CMK (cell line): ENCODE measurements around the gene DNAJC1.
A peak's percentile ranks its signal among the peaks of the same experiment; 100 is the strongest.

ENCODE experiments used
- DNase-seq: peaks from one replicate; pipeline ENCODE4 v3.0.0-alpha.2; 2010; ENCODE audit warnings: low read depth

Gene DNAJC1

DNA sequence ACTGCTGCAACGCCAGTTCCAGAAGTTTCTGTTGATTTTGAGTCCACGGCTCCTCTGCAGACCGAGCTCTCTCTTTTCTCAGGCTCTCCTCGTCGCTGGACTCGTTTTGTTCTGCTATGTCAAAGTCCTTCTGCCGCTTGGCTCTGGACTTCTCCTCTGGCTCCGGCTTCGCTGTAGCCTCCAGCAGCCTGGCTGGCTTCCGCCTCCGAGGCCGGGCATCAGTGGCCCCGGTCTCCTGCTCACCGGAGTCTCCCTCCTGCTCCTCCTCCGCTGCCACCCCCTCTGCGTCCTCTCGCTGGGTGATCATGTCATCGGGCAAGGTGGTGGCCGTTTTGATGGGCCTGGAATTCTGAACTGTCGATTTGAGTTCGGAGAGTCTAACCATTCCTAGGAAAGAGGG lies 244.3 kb downstream of the DNAJC1 start:
- no peak for DNase-seq

DNA sequence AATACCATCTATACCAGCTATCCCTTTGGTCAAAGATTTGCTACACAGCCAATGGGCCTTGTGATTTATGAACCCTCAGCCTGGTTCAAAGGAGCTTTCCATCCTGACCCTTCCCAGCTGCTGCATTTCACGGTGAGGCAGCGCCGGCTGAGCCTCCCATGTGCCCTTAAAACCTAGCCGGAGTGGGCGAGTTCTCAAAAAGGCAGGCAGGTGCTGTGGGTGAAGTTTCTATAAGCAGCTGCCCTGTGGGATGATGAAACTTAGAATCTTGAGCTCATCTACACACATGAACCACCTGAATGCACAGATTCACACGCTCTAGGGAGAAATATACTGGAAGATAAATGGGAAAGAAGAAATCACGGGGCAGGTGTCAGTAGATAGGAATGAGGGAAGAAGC lies 244.8 kb downstream of the DNAJC1 start:
- DNase-seq, result no peak

DNA sequence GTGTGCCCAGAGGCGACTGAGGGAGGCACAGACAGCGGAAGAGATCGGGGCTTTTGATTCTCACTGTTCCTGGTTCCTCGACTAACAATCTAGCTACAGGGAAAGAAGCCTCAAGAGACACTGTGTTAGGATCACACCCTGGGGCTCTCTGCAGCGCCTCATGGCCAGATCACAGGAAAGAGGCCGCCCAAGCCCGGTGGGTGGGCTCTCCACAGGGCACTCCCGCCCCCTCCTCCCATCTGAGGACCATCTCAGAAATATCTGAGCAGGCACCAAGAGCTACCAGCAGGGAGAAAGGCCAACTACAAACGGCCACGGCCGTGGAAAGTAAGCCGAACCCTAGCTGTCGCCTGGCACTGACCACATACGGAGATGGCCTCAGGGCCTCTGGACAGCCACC lies 245.3 kb downstream of the DNAJC1 start:
- no peak for DNase-seq

DNA sequence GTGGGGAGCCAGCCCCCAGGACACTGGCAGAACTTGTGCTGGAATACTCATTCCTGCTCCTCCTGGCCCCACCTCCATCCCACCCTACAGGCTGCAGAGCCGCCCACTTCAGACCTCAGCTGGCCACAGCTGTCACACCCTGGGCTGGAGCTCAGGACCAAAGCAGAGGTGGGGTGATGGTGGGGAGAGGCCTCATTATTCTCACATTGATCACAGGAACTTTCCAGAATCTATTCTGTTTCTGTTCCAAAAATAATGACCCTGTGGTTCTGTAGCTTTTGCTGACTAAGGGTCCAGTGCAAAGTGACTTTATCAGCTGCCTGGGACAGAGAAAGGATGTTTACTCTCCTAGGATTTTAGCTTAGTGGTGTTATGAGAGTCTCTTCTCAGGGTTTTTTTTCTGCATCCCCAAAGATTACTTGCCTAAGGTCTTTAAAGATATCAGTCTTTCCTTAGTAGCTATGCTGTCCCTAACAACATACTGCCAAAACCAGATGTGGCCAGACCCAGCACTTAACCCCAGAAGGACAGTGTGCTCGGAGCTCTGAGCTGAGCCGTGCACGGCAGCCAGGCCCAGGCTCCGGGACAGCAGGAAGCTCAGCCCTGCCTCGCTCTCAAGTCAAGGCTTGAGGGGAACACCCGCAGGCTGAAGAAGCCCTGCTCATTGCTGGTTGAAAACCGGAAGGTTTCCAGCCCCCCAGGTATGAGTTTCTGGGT lies 246.2 kb downstream of the DNAJC1 start:
- no peak for DNase-seq

DNA sequence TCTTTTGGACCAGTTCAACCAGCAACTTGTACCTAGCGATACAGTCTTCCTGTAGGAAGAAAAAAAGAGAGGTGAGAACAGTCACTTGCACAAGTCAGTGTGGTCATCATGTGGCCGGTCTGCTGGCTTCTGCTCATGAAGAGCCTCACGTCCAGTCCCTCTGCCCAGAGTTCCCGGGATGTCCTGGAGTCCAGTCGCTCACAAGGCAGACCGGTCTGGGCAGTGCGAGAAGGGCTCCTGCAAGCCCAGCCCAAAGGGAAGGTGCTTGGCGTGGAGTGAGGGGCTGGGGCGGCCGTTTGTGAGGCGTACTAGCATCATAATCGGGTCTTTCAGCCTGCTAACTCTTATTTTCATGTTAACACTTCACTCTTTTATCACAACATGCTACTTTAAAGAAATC lies 246.8 kb downstream of the DNAJC1 start:
- DNase-seq, result no peak

DNA sequence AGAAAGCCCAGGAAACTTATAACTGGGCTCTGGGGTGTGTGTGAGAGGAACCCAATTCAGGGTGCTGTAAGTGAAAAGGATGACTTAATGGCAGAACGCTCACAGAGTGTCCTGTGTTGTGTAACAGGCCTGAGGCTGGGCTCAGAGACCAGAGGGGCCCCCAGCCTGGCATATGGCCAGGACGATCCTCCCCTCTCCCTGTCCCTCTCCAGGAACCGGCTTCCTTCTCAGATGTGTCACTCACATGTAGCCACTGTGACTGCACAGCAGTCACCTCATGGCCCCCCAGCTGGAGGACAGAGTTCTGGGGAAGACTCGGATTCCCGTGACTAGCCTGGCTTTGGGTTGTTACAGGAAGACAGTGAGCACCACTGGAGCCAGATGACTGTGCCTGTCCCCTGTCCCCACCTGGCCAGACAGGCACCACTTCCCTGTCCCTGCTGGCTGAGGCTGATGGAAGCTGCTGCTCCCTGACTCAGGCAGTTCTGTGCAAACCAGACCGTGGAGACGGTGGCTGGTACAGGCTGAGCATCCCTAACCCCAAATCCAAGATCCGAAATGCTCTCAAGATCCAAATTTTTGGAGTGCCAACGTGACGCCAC lies 249.0 kb downstream of the DNAJC1 start:
- DNase-seq, result no peak

DNA sequence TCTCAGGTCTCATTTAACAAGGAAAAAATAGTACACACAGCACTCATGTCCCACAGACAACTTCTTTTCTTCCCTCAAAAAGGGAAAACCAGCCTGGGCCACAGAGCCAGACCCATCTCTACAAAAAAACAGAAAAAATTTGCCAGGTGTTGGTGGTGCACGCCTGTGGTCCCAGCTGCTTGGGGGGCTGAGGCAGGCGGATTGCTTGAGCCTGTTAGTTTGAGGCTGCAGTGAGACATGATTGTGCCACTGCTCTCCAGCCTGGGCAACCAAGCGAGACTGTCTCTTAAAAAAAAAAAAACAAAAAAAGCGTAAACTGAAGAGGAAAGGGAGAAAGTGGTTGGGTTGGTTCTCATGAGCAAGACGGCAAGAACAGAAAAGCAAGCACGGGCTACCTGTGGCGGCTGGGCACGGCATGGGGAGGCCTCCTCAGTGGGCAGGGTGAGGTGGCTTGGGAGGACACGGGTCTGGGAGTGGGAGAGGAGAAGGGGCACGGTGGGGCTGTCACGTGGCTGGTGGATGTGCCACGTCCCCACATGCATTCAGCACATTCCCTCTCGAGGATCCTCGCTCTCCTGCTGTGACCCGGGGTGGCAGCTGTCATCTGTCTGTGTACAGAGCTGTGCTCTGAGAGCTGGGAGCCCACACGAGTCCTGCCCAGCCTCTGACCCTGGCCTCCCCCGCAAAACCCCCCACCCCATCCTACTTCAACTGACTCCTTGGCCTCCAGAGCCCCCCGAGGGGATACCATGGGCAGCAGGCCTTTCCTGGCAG lies 249.8 kb downstream of the DNAJC1 start:
- no peak for DNase-seq

DNA sequence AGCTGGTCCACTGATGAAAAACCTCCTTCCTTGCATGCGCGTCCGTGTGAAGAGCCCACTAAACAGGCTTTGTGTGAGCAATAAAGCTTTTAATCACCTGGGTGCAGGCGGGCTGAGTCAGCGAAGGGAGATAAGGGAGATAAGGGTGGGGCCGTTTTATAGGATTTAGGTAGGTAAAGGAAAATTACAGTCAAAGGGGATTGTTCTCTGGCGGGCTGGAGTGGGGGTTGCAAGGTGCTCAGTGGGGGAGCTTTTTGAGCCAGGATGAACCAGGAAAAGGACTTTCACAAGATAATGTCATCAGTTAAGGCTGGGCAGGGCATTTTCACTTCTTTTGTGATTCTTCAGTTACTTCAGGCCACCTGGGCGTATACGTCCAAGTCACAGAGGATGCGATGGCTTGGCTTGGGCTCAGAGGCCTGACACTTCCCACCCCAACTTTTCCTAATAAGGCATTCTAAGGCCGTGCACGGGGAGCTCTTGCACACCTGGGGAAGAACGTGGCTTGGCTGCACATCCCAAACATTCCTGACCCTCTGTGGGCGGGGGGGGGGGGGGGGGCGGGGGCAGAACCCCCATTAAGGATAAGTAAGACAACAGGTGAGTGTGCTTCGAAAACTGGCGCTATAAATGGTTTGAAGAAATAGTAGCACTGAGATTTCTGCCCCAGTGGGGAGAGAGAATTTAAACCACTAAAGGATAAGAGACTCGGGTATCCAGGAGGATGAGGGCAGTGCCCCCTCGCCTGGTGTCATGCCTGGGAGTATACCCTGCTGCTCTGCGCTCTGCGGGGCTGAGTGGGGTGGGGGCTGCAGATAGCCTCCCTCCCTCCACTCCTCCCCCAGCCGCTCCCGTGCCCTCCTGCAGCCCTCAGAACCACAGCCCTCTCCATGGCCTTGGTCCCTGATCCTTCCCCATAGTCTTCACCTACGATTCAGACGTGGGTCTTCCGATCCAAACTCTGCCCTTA lies 251.9 kb downstream of the DNAJC1 start:
- DNase-seq, result no peak

DNA sequence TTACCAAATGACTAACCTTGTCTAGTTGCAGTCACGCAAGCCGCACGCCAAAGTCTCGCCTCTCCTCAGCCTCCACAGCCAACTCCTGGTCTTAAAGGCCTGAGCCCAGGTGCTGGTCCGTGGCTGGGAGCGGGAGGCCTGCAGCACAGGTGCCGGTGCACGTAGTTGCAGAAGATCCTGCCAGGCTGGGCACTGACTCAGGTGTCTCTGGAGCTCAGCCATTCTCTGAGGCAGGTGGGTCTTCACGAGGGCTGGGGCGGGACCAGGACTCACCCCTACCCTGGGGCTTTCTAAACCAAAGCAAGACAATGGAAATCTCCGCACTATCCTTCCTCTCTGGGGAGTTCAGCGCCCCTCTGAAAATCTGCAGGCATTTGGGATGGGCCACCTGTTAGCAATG lies 253.1 kb downstream of the DNAJC1 start:
- DNase-seq, result no peak

DNA sequence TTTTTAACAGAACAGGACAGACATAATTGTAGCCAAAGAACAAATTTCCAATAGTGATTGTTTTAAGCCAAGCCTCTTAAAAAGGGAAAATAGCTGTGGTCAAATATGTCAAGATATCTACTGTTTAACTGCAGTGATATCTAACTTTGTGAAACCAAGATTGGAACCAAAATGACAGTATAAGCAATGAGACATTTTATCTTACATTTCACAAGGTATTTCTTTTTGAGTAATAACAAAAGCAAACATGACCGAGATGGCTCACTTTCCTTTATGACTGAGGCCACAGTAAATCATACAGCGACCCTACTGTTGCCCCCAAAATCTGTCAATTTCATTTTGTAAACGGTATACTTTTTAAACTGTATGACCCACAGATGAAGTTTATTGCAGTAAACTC lies 253.7 kb downstream of the DNAJC1 start:
- DNase-seq, result no peak

DNA sequence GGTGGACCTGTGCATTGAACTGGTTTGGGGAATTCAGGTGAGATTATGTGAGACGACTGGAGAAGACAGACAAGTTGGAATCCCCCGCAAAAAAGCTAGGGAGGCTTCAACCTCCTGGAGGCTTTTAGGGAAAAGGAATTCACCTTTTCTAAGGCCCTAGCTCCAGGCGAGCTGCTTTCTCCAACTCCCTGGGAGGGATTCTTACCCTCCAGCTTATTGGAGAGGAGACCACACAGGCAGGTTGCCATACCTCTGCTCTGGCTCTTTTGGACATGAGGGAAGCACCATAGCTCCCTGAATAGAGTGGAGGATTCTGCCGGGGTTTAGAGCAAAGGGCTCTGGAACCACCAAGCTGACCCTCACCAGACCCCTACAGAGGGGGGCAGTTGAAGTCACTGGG lies 255.7 kb downstream of the DNAJC1 start:
- no peak for DNase-seq

DNA sequence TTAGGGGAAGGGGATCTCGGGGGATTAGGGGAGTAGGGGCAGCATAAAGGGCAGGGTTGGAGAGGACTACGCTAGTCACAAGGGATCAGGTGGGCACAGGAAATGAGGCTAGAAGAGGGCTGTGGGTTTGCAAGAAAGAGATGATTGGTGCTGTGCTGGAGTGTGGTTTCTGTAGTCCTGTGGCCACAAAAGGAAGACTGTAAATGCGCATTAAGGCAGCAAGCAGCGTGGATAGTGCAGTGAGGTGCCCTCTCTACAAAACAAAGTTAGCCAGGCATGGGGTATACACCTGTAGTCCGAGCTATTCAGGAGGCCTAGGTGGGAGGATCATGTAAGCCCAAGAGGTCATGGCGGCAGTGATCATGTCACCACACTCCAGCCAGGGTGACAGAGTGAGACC lies 257.4 kb downstream of the DNAJC1 start:
- no peak for DNase-seq

DNA sequence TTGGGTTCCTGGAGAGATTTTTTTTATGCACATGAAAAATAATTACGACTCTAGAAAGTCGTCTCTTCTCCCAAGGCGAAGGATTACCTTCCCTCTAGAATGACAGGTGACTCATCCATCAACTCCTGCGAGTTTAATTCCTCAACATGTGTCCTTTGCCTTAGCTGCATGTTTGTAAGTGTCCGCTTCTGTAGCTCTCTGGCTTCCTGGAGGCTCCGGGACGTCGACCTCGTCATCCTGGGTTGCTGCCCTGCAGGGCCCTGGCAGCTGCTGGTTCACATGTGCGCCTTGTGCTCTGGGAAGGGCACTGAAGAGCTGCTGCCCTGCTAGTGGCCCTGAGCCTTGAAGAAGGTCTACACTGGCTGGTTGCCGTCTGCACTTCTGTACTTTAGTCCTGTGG lies 259.3 kb downstream of the DNAJC1 start:
- no peak for DNase-seq

DNA sequence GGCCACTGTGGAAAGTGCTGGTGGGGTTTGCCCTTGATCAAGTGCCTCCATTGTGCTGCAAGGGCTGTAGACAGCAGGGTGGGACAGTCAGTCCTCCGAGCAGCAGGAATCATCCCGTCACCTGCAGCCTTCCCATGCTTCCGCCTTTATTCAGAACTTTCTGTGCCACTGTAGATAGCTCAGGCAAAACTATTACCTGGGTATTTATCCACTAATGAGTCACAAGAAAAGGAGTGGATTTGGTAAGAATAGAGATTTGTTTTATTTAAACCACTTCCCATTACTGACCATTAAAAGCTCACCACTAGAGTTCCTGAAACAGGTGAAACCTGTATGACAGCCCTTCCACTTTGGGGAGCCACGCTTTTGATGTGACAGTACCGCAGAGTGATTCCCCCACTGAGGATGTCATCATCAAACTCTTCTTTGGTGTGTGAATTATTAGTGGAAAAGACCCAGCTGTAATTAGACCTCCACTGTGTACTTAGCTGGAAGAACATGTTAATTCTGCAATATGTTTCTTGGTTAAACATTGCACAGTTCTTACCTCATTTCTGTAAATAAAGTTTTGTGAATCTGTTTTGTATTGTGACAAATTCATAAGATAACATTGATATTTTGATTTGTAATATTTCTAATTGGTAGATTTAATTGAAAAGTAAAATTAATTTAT lies 260.7 kb downstream of the DNAJC1 start:
- DNase-seq, result no peak

DNA sequence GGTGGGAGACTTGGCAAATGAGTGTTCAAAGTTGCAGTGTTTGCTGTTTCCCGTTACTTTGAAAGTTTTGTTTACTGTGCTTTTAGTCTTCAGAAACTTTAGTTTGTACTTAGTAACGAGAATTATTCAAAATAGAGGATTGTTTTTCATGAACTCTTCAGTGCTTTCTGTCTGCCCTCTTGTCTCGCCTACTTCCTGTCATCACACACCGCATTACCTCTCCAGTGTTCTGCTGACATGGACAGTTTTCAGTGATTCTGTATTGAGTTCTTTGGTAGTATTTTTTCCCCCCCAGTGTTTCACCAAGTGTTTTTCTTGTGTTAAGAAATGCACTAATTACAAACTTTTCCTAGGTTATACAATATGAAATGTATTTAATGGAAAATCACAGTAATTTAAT lies 262.5 kb downstream of the DNAJC1 start:
- no peak for DNase-seq

DNA sequence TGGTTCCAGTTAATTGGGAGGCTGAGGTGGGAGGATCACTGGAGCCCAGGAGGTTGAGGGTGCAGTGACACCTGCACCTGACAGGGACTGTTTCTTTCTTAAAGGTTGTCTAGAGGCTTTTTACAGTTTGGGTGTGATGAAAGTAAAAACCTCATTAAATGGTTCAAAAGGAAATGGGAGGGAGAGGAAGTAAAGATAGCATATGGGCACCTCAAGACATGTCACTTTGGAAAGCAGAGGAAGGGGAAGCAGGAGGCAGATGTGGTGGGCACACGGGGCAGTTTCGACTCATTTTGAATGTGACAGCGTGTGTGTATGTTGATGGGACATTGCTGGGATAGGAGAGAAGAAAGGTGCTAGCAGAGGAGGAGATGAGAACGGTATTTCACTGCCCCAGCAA lies 266.4 kb downstream of the DNAJC1 start:
- DNase-seq, result no peak

DNA sequence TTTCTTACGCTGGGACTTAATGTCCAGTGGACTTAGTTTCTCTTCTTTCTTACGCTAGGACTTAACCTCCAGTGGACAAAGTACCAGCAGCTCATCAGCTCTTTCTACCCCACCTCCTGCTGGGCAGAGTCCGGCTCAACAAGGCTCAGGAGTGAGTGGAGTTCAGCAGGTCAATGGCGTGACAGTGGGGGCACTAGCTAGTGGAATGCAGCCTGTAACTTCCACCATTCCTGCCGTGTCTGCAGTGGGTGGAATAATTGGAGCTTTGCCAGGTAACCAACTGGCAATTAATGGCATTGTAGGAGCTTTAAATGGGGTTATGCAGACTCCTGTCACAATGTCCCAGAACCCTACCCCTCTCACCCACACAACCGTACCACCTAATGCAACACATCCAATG lies 269.8 kb downstream of the DNAJC1 start:
- no peak for DNase-seq

DNA sequence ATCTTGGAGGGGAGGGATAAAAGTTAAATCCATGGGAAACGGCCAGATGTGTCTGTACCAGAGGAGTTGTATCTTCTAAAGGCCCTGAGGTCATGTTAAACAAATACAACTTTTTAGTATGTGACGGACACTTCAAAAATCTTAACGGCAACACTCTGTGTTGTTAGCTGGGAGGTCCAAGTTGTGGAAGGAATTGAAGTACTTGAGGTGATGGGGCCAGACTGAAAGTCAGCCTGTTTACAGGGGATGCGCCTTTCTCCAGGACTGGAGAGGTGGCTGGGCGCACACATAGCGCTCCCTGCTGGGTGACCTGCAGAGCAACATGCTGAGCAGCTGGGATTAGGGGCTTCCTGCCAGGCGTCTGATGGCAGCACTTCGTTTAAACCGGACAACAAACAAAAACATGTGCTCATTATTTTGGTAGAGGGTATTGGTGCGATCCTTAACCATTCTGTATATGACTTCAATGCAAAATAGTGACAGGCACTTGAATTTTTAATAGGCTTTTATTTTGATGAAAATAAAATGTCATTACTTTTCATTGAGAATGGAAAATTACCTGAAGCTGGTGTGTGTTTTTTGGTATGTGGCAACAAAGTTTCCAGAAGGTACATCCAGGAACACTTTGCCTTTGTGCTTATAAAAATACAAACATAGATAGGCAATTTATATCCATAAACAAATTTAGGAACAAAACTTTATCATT lies 271.3 kb downstream of the DNAJC1 start:
- peak; percentile 15 for DNase-seq

DNA sequence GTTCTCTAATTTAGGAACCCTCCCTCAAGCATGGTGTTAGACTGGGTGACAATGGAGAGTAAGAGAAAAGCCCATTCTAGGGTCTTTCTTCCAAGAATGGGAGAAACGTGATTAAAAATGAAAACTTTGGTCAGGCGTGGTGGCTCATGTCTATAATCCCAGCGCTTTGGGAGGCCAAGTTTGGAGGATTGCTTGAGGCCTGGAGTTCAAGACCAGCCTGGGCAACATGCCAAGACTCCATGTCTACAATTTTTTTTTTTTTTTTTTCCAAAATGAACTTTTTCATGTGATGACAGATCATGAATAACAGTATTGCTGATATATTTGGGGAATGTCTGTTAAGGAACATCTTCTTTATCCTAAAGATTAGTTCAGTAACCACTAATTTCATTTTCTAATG lies 274.9 kb downstream of the DNAJC1 start:
- DNase-seq, result no peak

DNA sequence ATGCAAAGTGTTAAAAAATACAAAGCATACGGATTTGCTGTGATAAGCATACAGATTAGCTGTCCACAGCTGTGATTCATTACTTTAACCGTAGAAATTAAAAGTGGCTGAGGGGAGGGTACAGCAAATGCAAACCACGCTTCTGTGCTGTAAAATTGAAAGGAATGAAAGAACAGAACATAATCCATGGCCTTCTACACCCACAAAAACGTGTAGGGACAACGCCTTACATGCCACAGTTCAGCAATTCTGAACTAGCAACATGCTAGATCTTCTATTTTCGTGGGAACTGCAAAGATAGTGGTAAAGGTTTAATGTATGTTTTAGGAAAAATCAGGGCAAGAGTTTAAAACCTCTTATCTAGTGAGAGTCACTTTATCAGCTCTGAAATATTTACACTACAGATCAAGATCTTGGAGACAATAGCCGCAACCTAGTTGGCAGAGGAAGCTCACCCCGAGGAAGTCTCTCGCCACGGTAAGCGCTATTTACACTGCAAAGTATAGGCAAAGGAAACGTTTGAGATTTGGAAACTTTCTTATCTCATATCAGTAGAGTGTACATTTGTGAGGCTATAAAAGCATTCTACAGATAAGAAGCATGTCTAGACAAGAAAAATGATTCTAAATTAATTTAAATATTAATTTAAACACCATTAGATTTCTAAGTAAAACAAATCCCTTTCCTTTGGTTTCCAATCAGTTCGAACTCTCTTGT lies 275.9 kb downstream of the DNAJC1 start:
- DNase-seq, result no peak
